GM19099 (cell line): ENCODE measurements around the gene SDC3.

ENCODE experiments used
- POLR2A ChIP-seq: IDR thresholded peaks from 3 replicates; pipeline ENCODE4 v1.6.1; 2011; ENCODE audit warnings: low read depth; ENCODE audit not compliant: insufficient read length; ENCODE audit errors: extremely low read depth

The SDC3 gene

DNA sequence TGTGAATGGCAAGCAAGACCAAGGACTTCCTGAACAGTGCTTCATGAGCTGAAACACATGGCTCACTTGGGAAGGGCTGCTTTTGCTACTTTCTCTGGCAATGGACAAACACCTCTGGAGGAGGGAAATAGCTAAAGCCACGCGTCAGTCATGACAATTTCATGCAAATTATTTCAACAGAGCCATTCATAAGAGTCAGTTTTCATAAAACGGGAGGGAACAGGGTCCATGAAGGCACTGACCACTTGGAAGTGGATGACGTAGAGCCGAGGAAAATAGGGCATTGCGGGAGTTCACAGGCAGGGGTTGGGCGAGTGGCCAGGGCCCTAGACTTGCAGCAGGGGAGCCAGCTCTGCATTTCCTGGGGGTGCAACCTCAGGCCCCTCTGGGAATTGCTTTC is 43.9 kb downstream of the SDC3 start:
- TF ChIP-seq POLR2A = no peak

DNA sequence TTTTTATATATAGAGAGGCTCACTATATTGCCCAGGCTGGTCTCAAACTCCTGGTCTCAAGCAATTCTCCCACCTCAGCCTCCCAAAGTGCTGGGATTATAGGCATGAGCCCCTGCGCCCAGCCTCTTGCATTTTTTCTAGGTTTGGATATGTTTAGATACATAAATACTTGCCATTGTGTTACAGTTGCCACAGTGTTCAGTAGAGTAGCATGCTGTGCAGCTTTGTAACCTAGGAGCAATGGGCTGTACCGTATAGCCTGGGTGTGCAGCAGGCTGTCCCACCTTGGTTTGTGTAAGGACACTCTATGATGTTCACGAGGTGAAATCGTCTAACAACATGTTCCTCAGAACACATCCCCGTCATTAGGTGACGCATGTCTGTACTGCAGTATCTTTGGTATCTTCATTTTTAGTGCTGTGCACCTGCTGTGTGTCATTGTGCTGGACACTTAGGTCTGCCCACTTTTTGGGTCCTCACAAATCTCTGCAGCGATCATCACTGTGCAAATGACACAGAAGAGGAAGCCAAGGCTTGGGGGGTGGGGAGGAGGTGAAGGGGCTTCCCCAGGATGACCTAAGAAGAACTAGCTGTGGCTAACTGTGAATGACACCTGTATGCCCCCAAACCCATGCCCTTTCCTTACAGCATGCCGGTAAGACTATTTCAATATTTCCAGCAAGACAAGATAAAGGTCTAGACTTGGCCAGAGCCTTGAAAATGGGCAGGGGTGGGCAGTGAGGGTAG is 44.5 kb downstream of the SDC3 start:
- TF ChIP-seq POLR2A = no peak

DNA sequence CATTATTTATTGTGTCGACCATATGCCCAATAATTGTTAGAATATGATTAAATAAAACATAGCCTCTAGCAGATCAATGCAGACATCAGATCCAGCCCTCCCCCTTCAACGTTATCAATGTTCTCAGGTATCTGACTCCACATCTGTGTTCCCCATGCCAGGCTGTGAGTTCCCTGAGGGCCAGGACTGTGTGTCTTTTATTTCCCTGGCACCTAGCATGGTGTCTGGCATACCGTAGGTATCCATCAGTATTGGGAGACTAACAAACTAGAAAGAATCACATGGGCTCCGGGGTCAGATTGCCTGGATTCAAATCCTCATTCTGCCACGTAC is 48.3 kb downstream of the SDC3 start:
- no peak for TF ChIP-seq POLR2A

DNA sequence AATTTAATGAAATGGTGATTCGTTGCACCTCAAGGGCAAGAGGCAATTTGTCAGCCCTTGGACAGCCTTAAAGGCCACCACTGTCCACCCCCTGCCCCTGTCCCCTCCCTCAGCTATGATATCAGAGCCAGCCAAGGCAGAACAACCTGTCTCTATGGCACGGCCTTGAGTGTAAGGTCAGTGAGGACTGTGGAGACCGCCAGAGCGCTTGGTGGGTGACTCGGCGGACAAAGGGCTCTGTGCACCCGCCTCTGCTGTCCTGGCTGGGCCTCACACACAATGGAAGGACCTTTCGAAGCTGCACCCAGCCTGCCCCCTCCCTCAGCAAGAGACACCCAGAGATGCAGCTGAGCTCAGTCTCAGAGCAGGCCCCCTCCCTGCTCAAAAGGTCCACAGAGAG is 50.6 kb downstream of the SDC3 start:
- TF ChIP-seq POLR2A = no peak

GRCh38 chr1:30857062-30857461 is 51.5 kb downstream of the SDC3 start:
- no peak for TF ChIP-seq POLR2A

GRCh38 chr1:30856260-30856790 is 52.2 kb downstream of the SDC3 start:
- no peak for TF ChIP-seq POLR2A

DNA sequence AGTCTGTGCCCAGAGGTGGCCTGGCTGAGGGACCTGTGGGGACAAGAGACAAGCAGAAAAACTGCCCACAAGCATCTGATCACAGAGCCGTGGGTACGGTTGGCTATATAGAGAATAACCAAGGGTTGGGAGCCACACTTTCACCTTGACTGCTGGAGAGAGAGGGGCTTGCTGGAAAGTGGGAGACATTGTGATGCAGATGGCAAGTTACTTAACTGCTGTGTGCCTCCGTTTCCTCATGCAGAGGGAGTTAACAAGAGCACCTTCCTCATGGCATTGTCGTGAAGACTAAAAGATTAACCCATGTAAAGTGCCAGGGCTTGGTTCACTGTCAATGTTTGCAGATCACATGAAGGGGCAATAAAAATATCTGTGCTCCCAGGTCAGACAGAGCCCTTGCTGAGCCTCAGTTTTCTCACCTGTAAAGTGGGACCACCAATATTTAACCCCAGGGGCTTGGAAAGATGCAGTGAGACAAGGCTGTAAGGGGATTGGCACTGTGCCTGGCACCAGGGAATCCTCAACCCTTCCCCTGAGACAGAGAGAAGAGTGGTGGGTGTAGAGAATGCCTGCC is 52.8 kb downstream of the SDC3 start:
- TF ChIP-seq POLR2A = no peak

- TF ChIP-seq POLR2A = no peak
Measured at GRCh38 chr1:30853350-30853749, 55.2 kb downstream of the SDC3 start.

- TF ChIP-seq POLR2A = no peak
Measured at GRCh38 chr1:30852026-30852425, 56.5 kb downstream of the SDC3 start.

- TF ChIP-seq POLR2A = no peak
Measured at GRCh38 chr1:30851286-30851685, 57.3 kb downstream of the SDC3 start.

- no peak for TF ChIP-seq POLR2A
Measured at GRCh38 chr1:30850607-30851006, 58.0 kb downstream of the SDC3 start.

DNA sequence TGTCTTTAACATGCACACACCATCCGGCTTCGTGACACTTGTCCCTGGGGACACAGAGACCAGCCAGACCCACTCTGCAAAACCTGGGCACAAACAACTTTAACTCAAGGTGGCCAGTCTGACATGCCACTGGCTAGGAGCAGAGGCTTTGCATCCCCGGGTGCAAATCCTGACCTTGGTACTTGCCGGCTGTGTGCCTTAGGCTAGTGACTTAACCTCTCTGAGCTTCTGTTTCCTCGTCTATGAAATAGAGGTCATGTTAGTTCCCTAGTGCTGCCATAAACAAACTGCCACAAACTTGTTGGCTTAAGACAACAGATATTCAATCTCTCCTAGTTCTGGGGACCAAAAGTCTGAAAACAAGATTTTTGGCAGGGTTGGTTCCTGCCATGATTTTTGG is 60.4 kb downstream of the SDC3 start:
- no peak for TF ChIP-seq POLR2A

DNA sequence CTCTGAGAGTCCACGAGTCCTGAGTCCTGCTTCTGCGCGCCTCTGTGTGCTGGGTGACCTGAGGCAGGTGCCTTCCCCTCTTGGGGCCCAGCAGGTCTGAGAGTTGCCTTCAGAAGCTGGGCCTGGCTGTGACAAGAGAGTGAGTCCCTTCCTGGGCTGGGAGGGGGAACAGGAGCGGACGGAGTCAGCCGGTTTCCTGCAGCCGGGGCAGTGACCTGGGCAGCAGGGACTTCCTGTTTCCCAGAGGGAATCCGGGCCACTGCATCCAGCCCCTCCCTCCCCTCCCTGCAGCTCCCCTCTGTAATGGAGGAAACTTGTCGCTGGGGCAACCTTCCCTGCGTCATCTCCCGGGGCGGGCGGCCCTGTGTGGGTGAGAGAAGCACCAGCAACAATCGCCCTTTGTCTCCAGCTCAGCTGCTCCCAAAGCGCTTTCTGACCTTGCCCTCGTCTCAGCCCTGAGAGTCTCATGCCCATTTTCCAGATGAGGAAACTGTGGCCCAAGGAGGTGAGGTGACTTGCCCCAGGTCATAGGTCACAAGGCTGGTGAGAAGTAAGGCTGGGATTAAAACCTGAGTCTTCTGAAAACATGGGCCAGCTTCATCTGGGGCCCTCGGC is 61.1 kb downstream of the SDC3 start:
- TF ChIP-seq POLR2A = no peak

DNA sequence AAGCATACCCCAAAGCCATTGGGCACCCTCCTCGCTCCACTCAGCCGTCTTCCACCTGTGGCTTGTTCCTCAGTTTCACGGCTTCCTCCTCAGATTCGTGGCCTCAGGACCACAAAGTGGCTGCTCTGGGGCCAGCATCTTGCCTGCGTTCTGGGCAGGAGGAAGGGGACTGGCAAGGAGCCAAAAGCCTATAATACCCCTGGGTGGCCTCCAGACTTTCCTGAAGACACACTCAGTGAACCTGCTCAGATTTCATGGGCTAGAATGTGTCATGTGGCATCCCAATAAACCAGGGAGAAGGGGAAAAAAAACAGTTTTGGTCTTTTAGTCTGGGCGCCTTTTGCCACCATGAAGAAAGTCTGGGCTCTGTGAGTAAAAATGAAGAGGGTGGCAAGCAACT is 62.0 kb downstream of the SDC3 start:
- no peak for TF ChIP-seq POLR2A

- no peak for TF ChIP-seq POLR2A
Measured at GRCh38 chr1:30845904-30846290, 62.7 kb downstream of the SDC3 start.

- TF ChIP-seq POLR2A = no peak
Measured at GRCh38 chr1:30845237-30845903, 63.2 kb downstream of the SDC3 start.
